ENCODE data around the gene A2ML1. TPM values are rescaled to one million over a fixed set of nuclear protein-coding genes. Genes with fewer than 3 reads are reported as not detected.
"Not testable (repeated sequence)": the region's sequence is repeated elsewhere in the genome, so short reads cannot be mapped to it uniquely, and the experiment has no call there.

Gene A2ML1
- total RNA-seq, 1 experiment from 2014 or later = not detected

GRCh38 chr12:8818526-8818925 lies 3.9 kb upstream of the A2ML1 start:
- no peak overlapping the region for H3K4me3 Mint-ChIP-seq (ENCODE audit: unreplicated experiment)
- no peaks in the 10 kb centered on the region for H3K36me3 Mint-ChIP-seq (ENCODE audit: insufficient read depth, unreplicated experiment)
- intact Hi-C loops (cut with micrococcal nuclease) = no loop called here
- no TSS peak for BruUV-seq (replicated peaks)
- H3K27ac Mint-ChIP-seq (ENCODE audit: low read depth, unreplicated experiment) = no peak overlapping the region
- DNase-seq (ENCODE audit: unreplicated experiment) = no peak
- TF ChIP-seq, protein P1, sequence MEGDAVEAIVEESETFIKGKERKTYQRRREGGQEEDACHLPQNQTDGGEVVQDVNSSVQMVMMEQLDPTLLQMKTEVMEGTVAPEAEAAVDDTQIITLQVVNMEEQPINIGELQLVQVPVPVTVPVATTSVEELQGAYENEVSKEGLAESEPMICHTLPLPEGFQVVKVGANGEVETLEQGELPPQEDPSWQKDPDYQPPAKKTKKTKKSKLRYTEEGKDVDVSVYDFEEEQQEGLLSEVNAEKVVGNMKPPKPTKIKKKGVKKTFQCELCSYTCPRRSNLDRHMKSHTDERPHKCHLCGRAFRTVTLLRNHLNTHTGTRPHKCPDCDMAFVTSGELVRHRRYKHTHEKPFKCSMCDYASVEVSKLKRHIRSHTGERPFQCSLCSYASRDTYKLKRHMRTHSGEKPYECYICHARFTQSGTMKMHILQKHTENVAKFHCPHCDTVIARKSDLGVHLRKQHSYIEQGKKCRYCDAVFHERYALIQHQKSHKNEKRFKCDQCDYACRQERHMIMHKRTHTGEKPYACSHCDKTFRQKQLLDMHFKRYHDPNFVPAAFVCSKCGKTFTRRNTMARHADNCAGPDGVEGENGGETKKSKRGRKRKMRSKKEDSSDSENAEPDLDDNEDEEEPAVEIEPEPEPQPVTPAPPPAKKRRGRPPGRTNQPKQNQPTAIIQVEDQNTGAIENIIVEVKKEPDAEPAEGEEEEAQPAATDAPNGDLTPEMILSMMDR (IDR thresholded peaks at IDR 0.05; ENCODE audit: unreplicated experiment) = no peak
- H3K27me3 Mint-ChIP-seq (ENCODE audit: insufficient read depth, unreplicated experiment) = no peaks in the 10 kb centered on the region
- H3K4me1 Mint-ChIP-seq (ENCODE audit: insufficient read depth, unreplicated experiment) = no peaks in the 10 kb centered on the region
- CTCF ChIA-PET = interaction anchor here (1.3 to 1.7 kb wide), 4 partner anchors 41 to 230 kb away, joined by 3 to 7 read pairs (median 5); no protein-coding TSS in a partner anchor
- H3K9me3 Mint-ChIP-seq (ENCODE audit: unreplicated experiment) = no peaks in the 10 kb centered on the region
- POLR2A ChIA-PET = interaction anchor here (0.7 kb wide), 1 partner anchor 904 kb away, joined by 4 read pairs; no protein-coding TSS in a partner anchor

DNA sequence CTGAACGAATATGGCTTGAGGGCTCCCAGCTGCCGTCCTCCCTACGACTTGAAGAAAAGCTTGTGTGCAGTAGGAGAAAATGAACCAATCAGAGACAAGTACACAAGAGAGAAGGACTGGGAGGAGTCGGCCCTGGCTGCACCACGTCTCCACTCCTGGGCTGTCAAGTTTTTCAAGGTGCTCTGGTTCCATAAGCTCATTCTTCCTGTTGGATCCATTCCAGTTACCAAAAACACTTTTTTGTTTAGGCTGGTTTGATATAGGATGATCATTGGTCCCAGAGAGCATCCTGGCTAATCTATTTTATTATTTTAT lies 2.8 kb upstream of the A2ML1 start:
- no peak overlapping the region for H3K27ac Mint-ChIP-seq (ENCODE audit: low read depth, unreplicated experiment)
- no peaks in the 10 kb centered on the region for H3K27me3 Mint-ChIP-seq (ENCODE audit: insufficient read depth, unreplicated experiment)
- no peaks in the 10 kb centered on the region for H3K4me1 Mint-ChIP-seq (ENCODE audit: insufficient read depth, unreplicated experiment)
- BruUV-seq (replicated peaks) = no TSS peak
- POLR2A ChIA-PET = no interaction called here
- no peaks in the 10 kb centered on the region for H3K9me3 Mint-ChIP-seq (ENCODE audit: unreplicated experiment)
- no peak overlapping the region for H3K4me3 Mint-ChIP-seq (ENCODE audit: unreplicated experiment)
- H3K36me3 Mint-ChIP-seq (ENCODE audit: insufficient read depth, unreplicated experiment) = no peaks in the 10 kb centered on the region
- TF ChIP-seq, protein P1 (IDR thresholded peaks at IDR 0.05; ENCODE audit: unreplicated experiment) = no peak
- DNase-seq (ENCODE audit: unreplicated experiment) = no peak
- intact Hi-C loops (cut with micrococcal nuclease) = no loop called here
- CTCF ChIA-PET = interaction anchor here (1.0 to 1.5 kb wide), 5 partner anchors 39 to 229 kb away, joined by 3 to 7 read pairs (median 4); no protein-coding TSS in a partner anchor

DNA sequence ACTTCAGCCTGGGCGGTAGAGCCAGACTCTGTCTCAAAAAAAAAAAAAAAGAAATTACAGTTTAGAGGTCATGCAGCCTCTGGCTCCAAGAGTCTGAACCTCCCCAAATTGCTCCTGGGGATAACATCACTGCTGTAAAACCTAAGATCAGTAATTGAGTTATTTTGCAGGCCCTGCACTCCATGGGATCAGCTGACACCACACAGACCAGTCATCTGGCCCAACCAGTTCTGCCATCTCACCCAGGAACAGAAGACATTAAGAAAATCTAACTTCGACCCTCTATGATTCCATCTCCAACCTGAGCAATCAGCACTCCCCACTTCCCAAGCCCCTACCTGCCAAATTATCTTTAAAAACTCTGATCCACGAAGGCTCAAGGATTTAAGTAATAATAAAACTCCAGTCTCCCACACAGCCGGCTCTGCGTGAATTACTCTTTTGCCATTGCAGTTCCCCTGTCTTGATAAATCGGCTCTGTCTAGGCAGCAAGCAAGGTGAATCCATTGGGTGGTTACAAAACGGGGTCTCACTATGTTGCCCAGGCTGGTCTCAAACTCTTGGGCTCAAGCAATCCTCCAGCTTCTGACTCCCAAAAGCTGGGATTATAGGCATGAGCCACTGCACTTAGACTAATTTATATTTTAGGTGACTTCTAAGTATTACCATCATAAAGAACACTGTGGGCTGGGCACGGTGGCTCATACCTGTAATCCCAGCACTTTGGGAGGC lies 1.6 kb upstream of the A2ML1 start:
- intact Hi-C loops (cut with micrococcal nuclease); DNase-seq (ENCODE audit: unreplicated experiment); H3K4me1 Mint-ChIP-seq (ENCODE audit: insufficient read depth, unreplicated experiment); H3K36me3 Mint-ChIP-seq (ENCODE audit: insufficient read depth, unreplicated experiment); H3K27me3 Mint-ChIP-seq (ENCODE audit: insufficient read depth, unreplicated experiment); H3K9me3 Mint-ChIP-seq (ENCODE audit: unreplicated experiment); H3K27ac Mint-ChIP-seq (ENCODE audit: low read depth, unreplicated experiment); POLR2A ChIA-PET; BruUV-seq (replicated peaks); H3K4me3 Mint-ChIP-seq (ENCODE audit: unreplicated experiment): not testable (repeated sequence)
- CTCF ChIA-PET = interaction anchor here (1.5 to 2.4 kb wide), 2 partner anchors 70 to 139 kb away, joined by 6 read pairs; no protein-coding TSS in a partner anchor

- Mint-ChIP-seq H3K27ac (ENCODE audit: low read depth, unreplicated experiment) (no peak overlapping the region), H3K4me3 (ENCODE audit: unreplicated experiment) (no peak overlapping the region), H3K27me3 (ENCODE audit: insufficient read depth, unreplicated experiment) (no peaks in the 10 kb centered on the region), H3K9me3 (ENCODE audit: unreplicated experiment) (no peaks in the 10 kb centered on the region), H3K36me3 (ENCODE audit: insufficient read depth, unreplicated experiment) (no peaks in the 10 kb centered on the region), H3K4me1 (ENCODE audit: insufficient read depth, unreplicated experiment) (no peaks in the 10 kb centered on the region)
- ChIA-PET CTCF (interaction anchor here (2.4 kb wide), 1 partner anchor 139 kb away, joined by 6 read pairs; no protein-coding TSS in a partner anchor), POLR2A (no interaction called here)
- DNase-seq (ENCODE audit: unreplicated experiment) = no peak
- BruUV-seq (replicated peaks) = no TSS peak
- TF ChIP-seq, protein P1 (IDR thresholded peaks at IDR 0.05; ENCODE audit: unreplicated experiment) = no peak
- intact Hi-C loops (cut with micrococcal nuclease) = no loop called here
Measured at GRCh38 chr12:8821591-8821990, 830 bp upstream of the A2ML1 start.
